Activated T-helper 1 cell treated with anti-CD3 and anti-CD28 coated beads, Interleukin-12 subunit alpha, Interleukin-12 subunit beta, Interleukin-2, Interleukin-4 antibody, amounts not matched to agents 30 ng/mL and 10 ng/mL and 1 ng/mL, durations not matched to agents 14 hours and 24 hours and 36 hours (primary cell): ENCODE results near the gene MAP3K8. TPM values are rescaled to one million over a fixed set of nuclear protein-coding genes. Genes with fewer than 3 reads are reported as not detected.
"Not testable (repeated sequence)": the region's sequence is repeated elsewhere in the genome, so short reads cannot be mapped to it uniquely, and the experiment has no call there.

Experiments used
- DNase-seq: peaks from one replicate; pipeline ENCODE4 v3.0.0; 2021; ENCODE audit warnings: low spot score
- H3K27ac Mint-ChIP-seq: one replicate; pipeline ENCODE4 v1.8.0; 2021; ENCODE audit warnings: mild to moderate bottlenecking, mixed read lengths
- H3K27me3 Mint-ChIP-seq: one replicate; pipeline ENCODE4 v1.8.0; 2022; ENCODE audit warnings: mild to moderate bottlenecking, moderate library complexity, mixed read lengths; ENCODE audit not compliant: insufficient read depth
- H3K36me3 Mint-ChIP-seq: one replicate; pipeline ENCODE4 v1.8.0; 2021; ENCODE audit warnings: low read depth, mixed read lengths
- H3K4me1 Mint-ChIP-seq: one replicate; pipeline ENCODE4 v1.8.0; 2021; ENCODE audit warnings: low read depth, mixed read lengths
- H3K4me3 Mint-ChIP-seq: one replicate; pipeline ENCODE4 v1.8.0; 2021; ENCODE audit warnings: mild to moderate bottlenecking, moderate library complexity, mixed read lengths
- H3K9me3 Mint-ChIP-seq: one replicate; pipeline ENCODE4 v1.8.0; 2021; ENCODE audit warnings: mixed read lengths
- intact Hi-C: fragments of 100-400 bp; cut with micrococcal nuclease; formaldehyde crosslinking; loops from one replicate; pipeline ENCODE4 v1.15.1; 2024
- total RNA-seq: library from RNA; stranded (reverse); gene quantifications from 2 replicates; pipeline ENCODE4 v1.2.3, GENCODE V29; 2022

Gene MAP3K8
- total RNA-seq, 1 donor from 2014 or later, result 34.7 TPM

- no peak for DNase-seq
- intact Hi-C loops, result no loop called here
- Mint-ChIP-seq H3K9me3 (peaks cover 9% of the 10 kb centered on the region), H3K4me3 (no peak overlapping the region), H3K27me3 (no peaks in the 10 kb centered on the region), H3K36me3 (no peaks in the 10 kb centered on the region), H3K27ac (no peak overlapping the region), H3K4me1 (peaks cover 18% of the 10 kb centered on the region)
These were observed 29.4 kb upstream of the MAP3K8 start for GRCh38 chr10:30404540-30404939.

GRCh38 chr10:30411263-30411662 is 22.7 kb upstream of the MAP3K8 start:
- Mint-ChIP-seq H3K27me3 (no peaks in the 10 kb centered on the region), H3K36me3 (no peaks in the 10 kb centered on the region), H3K9me3 (no peaks in the 10 kb centered on the region), H3K4me1 (peaks cover 16% of the 10 kb centered on the region), H3K4me3 (no peak overlapping the region), H3K27ac (no peak overlapping the region)
- no peak for DNase-seq
- intact Hi-C loops, result loop anchor here (5.0 kb wide), 1 partner anchor 36 kb away; no protein-coding TSS in a partner anchor

DNA sequence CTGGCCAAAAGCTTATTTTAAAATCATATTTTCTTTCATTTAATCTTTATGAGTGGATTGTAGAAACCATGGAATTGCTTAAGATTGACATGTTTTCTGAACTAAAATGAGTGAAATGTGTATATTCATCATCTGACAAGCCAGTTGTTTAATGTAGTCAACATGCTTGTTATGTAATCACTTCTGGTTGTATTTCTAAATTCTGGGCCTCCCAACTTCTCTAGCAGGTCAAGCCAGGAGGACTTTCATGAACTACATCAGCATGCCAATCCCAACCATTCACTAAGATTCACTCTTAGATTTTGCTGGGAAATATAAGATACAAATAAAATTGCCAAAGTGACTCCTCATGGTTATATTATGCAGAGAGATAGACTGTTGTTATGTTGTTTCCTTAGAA is 21.1 kb upstream of the MAP3K8 start:
- intact Hi-C loops, result loop anchor here (5.0 kb wide), 1 partner anchor 34 kb away; no protein-coding TSS in a partner anchor
- H3K4me1 Mint-ChIP-seq, result peaks cover 25% of the 10 kb centered on the region
- H3K36me3 Mint-ChIP-seq, result no peaks in the 10 kb centered on the region
- no peak for DNase-seq
- H3K27me3 Mint-ChIP-seq, result no peaks in the 10 kb centered on the region
- H3K4me3 Mint-ChIP-seq, result no peak overlapping the region
- no peak overlapping the region for H3K27ac Mint-ChIP-seq
- no peaks in the 10 kb centered on the region for H3K9me3 Mint-ChIP-seq

DNA sequence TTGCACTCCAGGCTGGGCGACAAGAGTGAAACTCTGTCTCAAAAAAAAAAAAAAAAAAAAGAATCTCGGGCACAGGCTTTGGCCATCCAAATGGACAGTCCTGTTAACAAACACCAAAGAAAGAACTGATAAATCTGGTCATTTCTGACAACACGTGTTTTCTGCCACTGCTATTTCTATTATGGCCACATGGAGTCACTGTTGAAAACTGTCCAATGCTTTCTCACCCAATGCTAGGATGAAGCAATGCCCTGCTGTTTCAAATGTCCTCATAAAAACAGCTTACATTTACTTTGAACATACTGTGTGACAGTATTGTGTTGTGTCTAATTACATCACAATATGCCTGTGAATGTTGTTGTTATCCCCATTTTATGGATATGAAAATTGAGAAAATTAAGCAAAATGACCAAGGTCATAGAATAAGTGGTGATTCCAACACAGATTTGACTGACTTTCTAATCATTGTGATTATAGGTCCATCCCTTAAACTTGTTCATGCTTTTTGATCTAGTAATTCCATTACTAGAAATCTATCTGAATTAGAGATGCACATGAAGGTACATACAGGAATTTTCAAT is 19.9 kb upstream of the MAP3K8 start:
- no peaks in the 10 kb centered on the region for H3K9me3 Mint-ChIP-seq
- H3K27me3 Mint-ChIP-seq, result no peaks in the 10 kb centered on the region
- intact Hi-C loops, result loop anchor here (1.0 to 5.0 kb wide), 4 partner anchors 22 to 177 kb away; no protein-coding TSS in a partner anchor
- no peak overlapping the region for H3K27ac Mint-ChIP-seq
- DNase-seq, result no peak
- peaks cover 34% of the 10 kb centered on the region for H3K4me1 Mint-ChIP-seq
- no peak overlapping the region for H3K4me3 Mint-ChIP-seq
- no peaks in the 10 kb centered on the region for H3K36me3 Mint-ChIP-seq

- intact Hi-C loops, result loop anchor here (5.0 kb wide), 1 partner anchor 287 kb away; no protein-coding TSS in a partner anchor
- Mint-ChIP-seq H3K4me3 (no peak overlapping the region), H3K36me3 (no peaks in the 10 kb centered on the region), H3K4me1 (peaks cover 49% of the 10 kb centered on the region), H3K27me3 (no peaks in the 10 kb centered on the region), H3K27ac (no peak overlapping the region), H3K9me3 (no peaks in the 10 kb centered on the region)
- DNase-seq, result no peak
These were observed 18.4 kb upstream of the MAP3K8 start for GRCh38 chr10:30415593-30415992.

DNA sequence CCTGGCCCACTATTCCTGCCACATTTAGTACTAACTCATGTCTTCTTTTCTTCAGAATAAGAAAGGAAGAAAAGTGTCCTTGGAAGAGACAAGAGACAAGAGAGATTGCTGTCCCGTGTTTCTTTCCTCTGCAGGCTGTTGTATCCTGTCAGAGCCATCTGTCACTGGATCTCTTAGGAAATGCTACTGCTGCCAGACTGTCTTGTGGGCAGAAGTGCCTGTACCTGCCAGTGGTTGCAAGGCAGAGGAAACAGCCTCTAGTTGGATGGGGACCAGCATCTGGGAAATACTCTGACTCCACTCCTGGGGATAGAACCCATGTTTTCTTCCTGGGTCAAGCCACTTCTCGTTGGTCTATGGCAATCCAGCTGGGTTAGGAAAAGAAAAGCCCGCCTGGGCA is 16.7 kb upstream of the MAP3K8 start:
- intact Hi-C loops, result loop anchor here (5.0 kb wide), 1 partner anchor 285 kb away; no protein-coding TSS in a partner anchor
- peaks cover 44% of the 10 kb centered on the region for H3K4me1 Mint-ChIP-seq
- H3K27ac Mint-ChIP-seq, result no peak overlapping the region
- no peaks in the 10 kb centered on the region for H3K36me3 Mint-ChIP-seq
- no peak overlapping the region for H3K4me3 Mint-ChIP-seq
- H3K27me3 Mint-ChIP-seq, result no peaks in the 10 kb centered on the region
- DNase-seq, result no peak
- H3K9me3 Mint-ChIP-seq, result no peaks in the 10 kb centered on the region

- intact Hi-C loops, result no loop called here
- H3K9me3 Mint-ChIP-seq, result no peaks in the 10 kb centered on the region
- no peaks in the 10 kb centered on the region for H3K27me3 Mint-ChIP-seq
- no peak overlapping the region for H3K27ac Mint-ChIP-seq
- peaks cover 47% of the 10 kb centered on the region for H3K4me1 Mint-ChIP-seq
- no peaks in the 10 kb centered on the region for H3K36me3 Mint-ChIP-seq
- H3K4me3 Mint-ChIP-seq, result no peak overlapping the region
- DNase-seq, result no peak
These were observed 13.7 kb upstream of the MAP3K8 start for GRCh38 chr10:30420266-30420665.

DNA sequence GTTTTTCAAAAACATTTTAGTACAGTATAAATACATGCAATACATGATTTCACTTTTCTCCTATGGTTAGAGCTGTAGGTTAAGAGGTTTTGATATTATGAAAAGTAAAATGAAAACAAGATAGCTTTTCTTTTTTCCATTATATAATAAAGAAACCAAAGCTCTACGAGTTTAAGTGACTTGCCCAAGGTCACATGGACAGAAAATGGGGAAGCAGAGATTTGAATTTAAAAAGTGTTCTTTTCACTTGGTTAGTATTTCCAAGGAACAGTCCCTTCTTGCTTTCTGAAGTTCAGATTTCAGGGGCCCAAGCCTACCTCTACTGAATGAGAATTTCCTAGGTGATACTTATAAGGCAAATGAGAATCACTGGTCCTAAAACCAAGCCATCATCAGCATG is 13.2 kb upstream of the MAP3K8 start:
- H3K27ac Mint-ChIP-seq, result no peak overlapping the region
- peaks cover 47% of the 10 kb centered on the region for H3K4me1 Mint-ChIP-seq

GRCh38 chr10:30422151-30422695 is 11.8 kb upstream of the MAP3K8 start:
- intact Hi-C loops, result no loop called here
- no peak overlapping the region for H3K4me3 Mint-ChIP-seq
- no peak overlapping the region for H3K27ac Mint-ChIP-seq
- no peaks in the 10 kb centered on the region for H3K9me3 Mint-ChIP-seq
- no peaks in the 10 kb centered on the region for H3K36me3 Mint-ChIP-seq
- H3K27me3 Mint-ChIP-seq, result no peaks in the 10 kb centered on the region
- DNase-seq, result no peak
- H3K4me1 Mint-ChIP-seq, result peaks cover 55% of the 10 kb centered on the region

More for the DNA sequence above, 13.2 kb upstream of the MAP3K8 start:
- Mint-ChIP-seq H3K36me3 (no peaks in the 10 kb centered on the region), H3K4me3 (no peak overlapping the region), H3K27me3 (no peaks in the 10 kb centered on the region), H3K9me3 (no peaks in the 10 kb centered on the region)
- intact Hi-C loops, result no loop called here
- no peak for DNase-seq

DNA sequence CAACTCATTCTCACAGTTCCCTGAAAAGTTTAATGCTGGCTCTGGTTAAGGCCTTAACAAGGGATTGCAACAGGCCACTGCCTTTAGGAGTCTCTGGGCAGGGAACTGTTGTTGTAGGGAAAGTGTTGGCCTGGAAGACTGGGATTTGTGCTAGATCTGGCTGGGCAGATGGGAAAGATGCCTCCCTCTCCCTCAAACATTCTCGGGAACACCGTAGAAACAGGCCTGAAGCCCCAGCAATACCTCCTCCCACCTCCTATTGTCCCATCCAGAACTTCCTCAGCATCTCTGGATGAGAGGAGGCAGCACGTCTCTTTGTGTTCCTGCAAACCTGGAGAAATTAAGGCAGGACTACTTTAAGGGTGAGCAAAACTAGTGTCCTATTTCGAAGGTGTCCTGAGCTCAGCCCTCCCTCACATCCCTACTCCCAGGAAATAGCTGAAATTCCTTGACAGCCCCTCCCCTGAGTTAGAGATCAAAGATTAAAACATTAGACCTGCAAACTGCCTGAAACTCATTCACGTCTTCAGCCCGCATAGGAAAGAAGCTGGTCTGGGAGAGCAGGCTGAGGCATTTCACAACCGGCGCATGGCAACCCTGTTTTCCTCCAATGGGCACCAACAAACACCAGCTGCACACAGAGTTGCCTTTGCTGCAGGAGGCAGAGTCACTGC is 10.9 kb upstream of the MAP3K8 start:
- no peaks in the 10 kb centered on the region for H3K9me3 Mint-ChIP-seq
- no peak overlapping the region for H3K27ac Mint-ChIP-seq
- H3K36me3 Mint-ChIP-seq, result no peaks in the 10 kb centered on the region
- H3K4me3 Mint-ChIP-seq, result no peak overlapping the region
- H3K27me3 Mint-ChIP-seq, result no peaks in the 10 kb centered on the region
- DNase-seq, result no peak
- peaks cover 57% of the 10 kb centered on the region for H3K4me1 Mint-ChIP-seq
- intact Hi-C loops, result no loop called here

DNA sequence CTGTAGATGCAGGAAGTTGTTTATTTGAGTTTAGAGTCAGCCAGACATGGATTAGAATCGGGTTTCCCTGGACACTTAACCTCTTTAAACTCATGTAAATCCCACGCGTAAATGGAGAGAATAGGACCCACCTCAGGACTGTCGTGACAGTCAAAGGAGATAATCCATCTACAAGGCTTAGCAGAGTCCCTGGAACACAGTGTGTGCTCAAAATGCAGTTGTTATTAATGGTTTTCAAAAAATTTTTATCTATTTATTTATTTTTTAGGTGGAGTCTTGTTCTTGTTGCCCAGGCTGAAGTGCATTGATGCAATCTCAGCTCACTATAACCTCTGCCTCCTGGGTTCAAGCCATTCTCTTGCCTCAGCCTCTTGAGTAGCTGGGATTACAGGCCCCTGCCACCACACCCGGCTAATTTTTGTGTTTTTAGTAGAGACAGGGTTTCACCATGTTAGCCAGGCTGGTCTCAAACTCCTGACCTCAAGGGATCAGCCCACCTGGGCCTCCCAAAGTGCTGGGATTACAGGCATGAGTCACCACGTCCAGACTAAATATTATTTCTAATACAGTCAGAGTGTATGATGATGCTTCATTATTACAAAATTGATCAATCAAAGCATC is 10.2 kb upstream of the MAP3K8 start:
- H3K36me3 Mint-ChIP-seq, H3K4me3 Mint-ChIP-seq, H3K27me3 Mint-ChIP-seq, H3K27ac Mint-ChIP-seq, H3K9me3 Mint-ChIP-seq, DNase-seq, intact Hi-C loops: not testable (repeated sequence)
- peaks cover 57% of the 10 kb centered on the region for H3K4me1 Mint-ChIP-seq

- Mint-ChIP-seq H3K36me3 (no peaks in the 10 kb centered on the region), H3K4me3 (no peak overlapping the region), H3K4me1 (peaks cover 43% of the 10 kb centered on the region), H3K27ac (no peak overlapping the region), H3K9me3 (no peaks in the 10 kb centered on the region), H3K27me3 (no peaks in the 10 kb centered on the region)
- no peak for DNase-seq
- intact Hi-C loops, result no loop called here
These were observed 8.5 kb upstream of the MAP3K8 start for GRCh38 chr10:30425336-30426075.
